ENCODE measurements around the gene BRICD5. TPM values are rescaled to one million over a fixed set of nuclear protein-coding genes. Genes with fewer than 3 reads are reported as not detected.

BRICD5 gene
- total and polyA plus RNA-seq, 2 of the 13 experiments (the other 11 are each of a cell fraction or from before 2014, with no cell fraction given): 1.6 to 5.8 TPM

DNA sequence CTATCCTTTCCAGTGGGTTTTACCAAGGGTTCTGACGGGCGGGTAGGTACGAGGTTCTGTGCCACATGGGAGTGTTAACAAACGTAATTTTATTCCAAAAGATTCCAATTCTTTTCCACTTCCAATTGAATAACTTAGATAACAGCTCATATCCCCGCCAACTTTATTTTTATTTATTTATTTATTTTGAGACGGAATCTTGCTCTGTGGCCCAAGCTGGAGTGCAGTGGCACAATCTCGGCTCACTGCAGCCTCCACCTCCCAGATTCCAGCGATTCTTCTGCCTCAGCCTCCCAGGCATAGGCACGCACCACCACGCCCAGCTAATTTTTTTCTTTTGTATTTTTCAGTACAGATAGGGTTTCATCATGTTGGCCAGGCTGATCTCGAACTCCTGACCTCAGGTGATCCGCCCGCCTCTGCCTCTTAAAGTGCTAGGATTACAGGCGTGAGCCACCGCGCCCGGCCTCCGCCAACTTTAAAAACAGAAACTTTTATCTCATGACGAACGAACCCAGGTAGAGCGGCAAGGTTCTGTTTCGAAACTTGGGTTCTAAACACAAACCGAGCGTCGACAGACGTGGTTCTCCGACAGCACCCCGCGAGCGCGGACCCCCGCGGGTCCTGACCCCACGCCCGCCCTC, 40.1 kb upstream of the BRICD5 start:
- Histone ChIP-seq H3K79me2 (ENCODE audit: insufficient read depth, low read length) (peaks cover 23% of the 10 kb centered on the region), H3K4me1 (ENCODE audit: insufficient read depth, low read length) (peaks cover 27% of the 10 kb centered on the region), H3K9ac (ENCODE audit: insufficient read depth, low read depth, low read length) (peak overlapping the region; percentile 80), H3K4me3 (replicated peaks in 1 of 3; ENCODE audit: insufficient read depth in 1 of 3, low read depth in 2 of 3, low read length in 3 of 3) (peak overlapping the region; percentile 71 to 84 (median 75)), H3K36me3 (replicated peaks in 1 of 2; ENCODE audit: control insufficient read depth in 1 of 2, insufficient read depth in 2 of 2, low read length in 2 of 2) (peaks cover 17 to 33% of the 10 kb centered on the region in 2 experiments), H3K9me3 (ENCODE audit: low read length) (no peaks in the 10 kb centered on the region), H3K27me3 (ENCODE audit: control insufficient read depth in 1 of 2, insufficient read depth in 2 of 2, low read length in 2 of 2) (no peaks in the 10 kb centered on the region; a peak in 1 of 5 replicates), H3K4me2 (ENCODE audit: low read depth, low read length) (peak overlapping the region; percentile 79), H2AFZ (ENCODE audit: low read length) (no peak overlapping the region), H4K20me1 (ENCODE audit: insufficient read depth, low read length) (peaks cover 5% of the 10 kb centered on the region), H3K27ac (ENCODE audit: extremely low read length, insufficient read depth, low read length) (peak overlapping the region; percentile 83)
- WGBS (ENCODE audit: low lambda C conversion rate): 2% methylated on average over 33 of the region's 35 CpGs
- DNase-seq (ENCODE audit: low spot score) (no peak), ATAC-seq (no peak), FAIRE-seq (no peak)
- intact Hi-C loops (cut with micrococcal nuclease; ENCODE audit: unreplicated experiment) (loop anchor here (5.0 kb wide), 1 partner anchor 53 kb away; the partner anchor contains the start of gene CASKIN1), in situ Hi-C loops (cut with HindIII; ENCODE audit: extremely low pct_ligation_motif_present, low pct_unique_long_range_greater_than_20kb) (no loop called here)
- CTCF ChIA-PET (ENCODE audit: low intra/inter-chr PET ratio, low total read pairs): interaction anchor here (1.8 kb wide), 1 partner anchor 56 kb away, joined by 6 read pairs; no protein-coding TSS in a partner anchor
- POLR2A ChIA-PET: interaction anchor here (0.7 to 3.7 kb wide), 27 partner anchors 9 to 310 kb away, joined by 3 to 79 read pairs (median 5); partner anchors contain the start of genes CASKIN1, E4F1, PDPK1 and PGP
- TSS peak; percentile 78 for BruUV-seq (replicated peaks)
- peak; percentile 58; the same call in 1 of the 2 replicates for TF ChIP-seq ZNF770 (CRISPR knock-in tag; IDR thresholded peaks at IDR 0.05)
- TF ChIP-seq KDM2A (CRISPR knock-in tag; IDR thresholded peaks at IDR 0.05; ENCODE audit: borderline replicate concordance, low read depth): 0 out of 2 replicates have a peak, but pooled peaks have one; percentile 3
- TF ChIP-seq ZNF143 (CRISPR knock-in tag; IDR thresholded peaks at IDR 0.05): no peak
- 0 out of 2 replicates have a peak, but pooled peaks have one; percentile 5 for TF ChIP-seq ZNF550 (CRISPR knock-in tag; IDR thresholded peaks at IDR 0.05; ENCODE audit: borderline replicate concordance)
- TF ChIP-seq NR2F1 (CRISPR knock-in tag; IDR thresholded peaks at IDR 0.05): peak in 1 of 2 experiments; percentile 31; a peak in 1 of 4 replicates
- 0 out of 2 replicates have a peak, but pooled peaks have one; percentile 20 for TF ChIP-seq NCOA2 (CRISPR knock-in tag; IDR thresholded peaks at IDR 0.05)
- TF ChIP-seq MED1 (CRISPR knock-in tag; IDR thresholded peaks at IDR 0.05): no peak
- TF ChIP-seq, protein P1, sequence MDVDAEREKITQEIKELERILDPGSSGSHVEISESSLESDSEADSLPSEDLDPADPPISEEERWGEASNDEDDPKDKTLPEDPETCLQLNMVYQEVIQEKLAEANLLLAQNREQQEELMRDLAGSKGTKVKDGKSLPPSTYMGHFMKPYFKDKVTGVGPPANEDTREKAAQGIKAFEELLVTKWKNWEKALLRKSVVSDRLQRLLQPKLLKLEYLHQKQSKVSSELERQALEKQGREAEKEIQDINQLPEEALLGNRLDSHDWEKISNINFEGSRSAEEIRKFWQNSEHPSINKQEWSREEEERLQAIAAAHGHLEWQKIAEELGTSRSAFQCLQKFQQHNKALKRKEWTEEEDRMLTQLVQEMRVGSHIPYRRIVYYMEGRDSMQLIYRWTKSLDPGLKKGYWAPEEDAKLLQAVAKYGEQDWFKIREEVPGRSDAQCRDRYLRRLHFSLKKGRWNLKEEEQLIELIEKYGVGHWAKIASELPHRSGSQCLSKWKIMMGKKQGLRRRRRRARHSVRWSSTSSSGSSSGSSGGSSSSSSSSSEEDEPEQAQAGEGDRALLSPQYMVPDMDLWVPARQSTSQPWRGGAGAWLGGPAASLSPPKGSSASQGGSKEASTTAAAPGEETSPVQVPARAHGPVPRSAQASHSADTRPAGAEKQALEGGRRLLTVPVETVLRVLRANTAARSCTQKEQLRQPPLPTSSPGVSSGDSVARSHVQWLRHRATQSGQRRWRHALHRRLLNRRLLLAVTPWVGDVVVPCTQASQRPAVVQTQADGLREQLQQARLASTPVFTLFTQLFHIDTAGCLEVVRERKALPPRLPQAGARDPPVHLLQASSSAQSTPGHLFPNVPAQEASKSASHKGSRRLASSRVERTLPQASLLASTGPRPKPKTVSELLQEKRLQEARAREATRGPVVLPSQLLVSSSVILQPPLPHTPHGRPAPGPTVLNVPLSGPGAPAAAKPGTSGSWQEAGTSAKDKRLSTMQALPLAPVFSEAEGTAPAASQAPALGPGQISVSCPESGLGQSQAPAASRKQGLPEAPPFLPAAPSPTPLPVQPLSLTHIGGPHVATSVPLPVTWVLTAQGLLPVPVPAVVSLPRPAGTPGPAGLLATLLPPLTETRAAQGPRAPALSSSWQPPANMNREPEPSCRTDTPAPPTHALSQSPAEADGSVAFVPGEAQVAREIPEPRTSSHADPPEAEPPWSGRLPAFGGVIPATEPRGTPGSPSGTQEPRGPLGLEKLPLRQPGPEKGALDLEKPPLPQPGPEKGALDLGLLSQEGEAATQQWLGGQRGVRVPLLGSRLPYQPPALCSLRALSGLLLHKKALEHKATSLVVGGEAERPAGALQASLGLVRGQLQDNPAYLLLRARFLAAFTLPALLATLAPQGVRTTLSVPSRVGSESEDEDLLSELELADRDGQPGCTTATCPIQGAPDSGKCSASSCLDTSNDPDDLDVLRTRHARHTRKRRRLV (CRISPR knock-in tag; IDR thresholded peaks at IDR 0.05): no peak
- TF ChIP-seq MYC (CRISPR knock-in tag; IDR thresholded peaks at IDR 0.05; ENCODE audit: borderline replicate concordance): peak; percentile 26; the same call in 1 of the 2 replicates
- TF ChIP-seq CEBPG (CRISPR knock-in tag; IDR thresholded peaks at IDR 0.05): peak; percentile 18; the same call in 1 of the 2 replicates
- TF ChIP-seq, protein P2, sequence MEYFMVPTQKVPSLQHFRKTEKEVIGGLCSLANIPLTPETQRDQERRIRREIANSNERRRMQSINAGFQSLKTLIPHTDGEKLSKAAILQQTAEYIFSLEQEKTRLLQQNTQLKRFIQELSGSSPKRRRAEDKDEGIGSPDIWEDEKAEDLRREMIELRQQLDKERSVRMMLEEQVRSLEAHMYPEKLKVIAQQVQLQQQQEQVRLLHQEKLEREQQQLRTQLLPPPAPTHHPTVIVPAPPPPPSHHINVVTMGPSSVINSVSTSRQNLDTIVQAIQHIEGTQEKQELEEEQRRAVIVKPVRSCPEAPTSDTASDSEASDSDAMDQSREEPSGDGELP (IDR thresholded peaks at IDR 0.05; ENCODE audit: borderline replicate concordance, low read depth): no peak
- no peak for TF ChIP-seq PHF8 (CRISPR knock-in tag; IDR thresholded peaks at IDR 0.05)
- peak; percentile 7; the same call in 1 of the 2 replicates for TF ChIP-seq ZNF34 (CRISPR knock-in tag; IDR thresholded peaks at IDR 0.05; ENCODE audit: borderline replicate concordance)
- TF ChIP-seq CREB3 (CRISPR knock-in tag; IDR thresholded peaks at IDR 0.05): 0 out of 2 replicates have a peak, but pooled peaks have one; percentile 15
